NK-92 treated with Interleukin-12 subunit alpha and Interleukin-12 subunit beta, amount 100 ng/mL, for 24 hours (cell line): ENCODE results near the gene ALKBH3.

Source experiments
- DNase-seq: peaks from one replicate; lab custom pipeline; 2025; lab: John Stamatoyannopoulos, UW

ALKBH3 gene

DNA sequence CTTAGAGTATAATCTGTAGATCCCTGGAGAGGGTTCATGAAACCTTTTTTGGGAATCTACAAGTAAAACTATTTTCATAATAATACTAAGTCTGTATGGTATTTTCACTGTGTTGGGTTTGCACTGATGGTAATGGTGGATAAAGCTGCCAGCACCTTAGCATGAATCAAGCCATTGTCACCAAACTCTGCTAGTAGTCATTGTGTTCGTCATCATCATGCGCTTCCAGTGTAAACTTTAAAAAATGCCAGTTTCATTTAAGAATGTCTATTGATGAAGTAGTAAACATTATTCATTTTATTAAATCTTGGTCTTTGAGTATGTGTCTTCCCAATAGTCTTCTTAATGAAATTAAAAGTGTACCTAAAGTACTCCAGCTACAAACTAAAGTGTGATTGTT is 15.0 kb downstream of the ALKBH3 start:
- no peak for DNase-seq

DNA sequence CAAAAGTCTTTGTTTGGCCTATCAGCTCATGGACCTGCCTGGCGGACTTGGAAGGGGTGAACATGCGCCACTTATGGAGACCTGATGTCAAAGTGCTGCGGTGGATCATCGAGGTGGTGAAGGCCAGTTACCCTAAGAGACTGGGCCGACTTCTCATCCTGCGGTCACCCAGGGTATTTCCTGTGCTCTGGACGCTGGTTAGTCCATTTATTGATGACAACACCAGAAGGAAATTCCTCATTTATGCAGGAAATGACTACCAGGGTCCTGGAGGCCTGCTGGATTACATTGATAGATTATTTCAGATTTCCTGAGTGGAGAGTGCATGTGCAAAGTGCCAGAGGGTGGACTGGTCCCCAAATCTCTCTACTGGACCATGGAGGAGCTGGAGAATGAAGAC is 17.9 kb downstream of the ALKBH3 start:
- DNase-seq: no peak

GRCh38 chr11:43899094-43899493 is 18.5 kb downstream of the ALKBH3 start:
- no peak for DNase-seq

DNA sequence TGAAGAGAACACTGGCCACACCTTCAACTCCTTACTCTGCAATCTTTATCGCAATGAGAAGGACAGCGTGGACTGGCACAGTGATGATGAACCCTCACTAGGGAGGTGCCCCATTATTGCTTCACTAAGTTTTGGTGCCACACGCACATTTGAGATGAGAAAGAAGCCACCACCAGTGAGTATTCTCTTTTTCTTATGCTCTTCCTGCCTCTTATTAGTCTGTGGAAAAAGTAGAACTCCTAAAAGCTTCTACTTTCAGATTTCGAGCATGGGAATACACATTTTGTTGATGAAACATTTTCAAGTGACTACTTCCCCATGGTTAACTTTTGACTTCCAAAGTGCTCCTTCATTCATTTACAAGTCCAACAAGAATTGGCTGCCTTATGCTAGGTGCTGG is 20.9 kb downstream of the ALKBH3 start:
- no peak for DNase-seq

DNA sequence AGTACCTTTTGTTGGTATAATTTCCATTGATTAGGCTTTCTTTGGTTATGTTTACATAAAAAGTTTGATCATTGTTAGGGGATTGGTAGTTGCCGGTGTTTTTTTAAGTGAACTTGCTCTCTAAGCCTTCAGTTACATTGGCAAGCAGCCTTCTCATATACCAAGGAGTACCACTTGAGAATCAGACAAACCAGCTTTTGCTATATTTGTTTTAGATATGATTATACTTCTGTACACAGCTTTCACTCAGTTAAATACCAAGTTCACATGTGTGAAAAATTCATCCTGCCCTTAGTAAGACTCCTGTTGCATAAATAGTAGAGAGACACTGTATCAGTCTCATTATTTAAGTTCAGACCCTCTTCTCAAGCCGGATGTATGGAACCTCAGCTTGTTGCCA is 22.4 kb downstream of the ALKBH3 start:
- DNase-seq: no peak

DNA sequence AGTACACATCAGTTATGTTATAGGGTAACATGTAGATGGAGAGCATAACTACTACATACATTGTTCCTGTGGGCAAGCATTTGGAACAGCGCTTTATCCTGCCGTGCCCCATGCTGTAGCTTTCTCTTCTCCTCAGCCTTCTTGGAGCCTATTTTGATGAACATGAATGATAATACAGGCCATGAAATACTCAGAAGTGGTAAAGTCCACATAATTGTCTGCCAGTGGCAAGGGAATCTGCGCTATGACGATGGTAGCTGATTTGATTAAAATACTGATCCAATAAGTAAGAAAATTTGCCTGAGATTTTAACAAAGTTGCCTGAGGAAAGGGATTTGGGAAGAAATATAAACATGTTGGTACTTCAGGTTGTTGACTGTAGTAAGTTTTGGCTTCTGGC is 23.3 kb downstream of the ALKBH3 start:
- no peak for DNase-seq

DNA sequence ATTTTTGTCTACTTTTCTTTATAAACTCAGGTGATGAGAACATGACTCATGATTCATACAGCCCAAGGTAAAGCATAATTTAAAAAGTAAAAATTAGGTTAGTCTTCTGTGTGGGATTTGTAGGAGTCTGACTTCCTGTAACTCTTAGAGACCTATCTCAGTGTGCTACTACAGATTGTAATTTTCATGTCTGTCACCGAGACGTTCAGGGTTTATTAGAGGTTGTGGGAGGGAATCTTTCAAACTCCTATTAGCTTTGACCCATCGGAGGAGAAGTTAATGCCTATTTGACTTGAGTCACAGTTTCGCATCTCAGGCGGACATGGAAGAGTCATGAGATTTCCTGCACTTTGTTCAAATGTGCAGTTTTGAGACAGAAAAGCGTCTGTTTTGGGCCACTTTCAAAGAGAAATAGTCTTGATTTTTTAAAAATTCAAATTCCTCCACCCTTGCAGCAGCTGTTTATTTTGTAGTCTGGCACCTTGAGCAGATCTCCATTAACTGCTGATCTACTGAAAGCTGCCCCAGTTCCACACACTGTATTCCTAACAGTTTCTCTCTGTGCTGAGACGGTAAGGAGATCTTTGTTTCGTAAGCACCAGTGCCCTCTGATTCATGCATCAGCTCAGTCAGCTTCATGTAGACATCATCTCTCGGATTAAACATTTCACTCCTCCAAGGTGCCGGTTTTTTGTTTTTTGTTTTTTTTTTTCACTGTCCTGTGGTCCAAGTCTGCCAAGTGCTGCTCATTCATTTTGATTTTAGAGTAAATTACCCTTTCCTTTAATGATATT is 24.3 kb downstream of the ALKBH3 start:
- no peak for DNase-seq

- no peak for DNase-seq
Observed at GRCh38 chr11:43905813-43906241, 25.2 kb downstream of the ALKBH3 start.

DNA sequence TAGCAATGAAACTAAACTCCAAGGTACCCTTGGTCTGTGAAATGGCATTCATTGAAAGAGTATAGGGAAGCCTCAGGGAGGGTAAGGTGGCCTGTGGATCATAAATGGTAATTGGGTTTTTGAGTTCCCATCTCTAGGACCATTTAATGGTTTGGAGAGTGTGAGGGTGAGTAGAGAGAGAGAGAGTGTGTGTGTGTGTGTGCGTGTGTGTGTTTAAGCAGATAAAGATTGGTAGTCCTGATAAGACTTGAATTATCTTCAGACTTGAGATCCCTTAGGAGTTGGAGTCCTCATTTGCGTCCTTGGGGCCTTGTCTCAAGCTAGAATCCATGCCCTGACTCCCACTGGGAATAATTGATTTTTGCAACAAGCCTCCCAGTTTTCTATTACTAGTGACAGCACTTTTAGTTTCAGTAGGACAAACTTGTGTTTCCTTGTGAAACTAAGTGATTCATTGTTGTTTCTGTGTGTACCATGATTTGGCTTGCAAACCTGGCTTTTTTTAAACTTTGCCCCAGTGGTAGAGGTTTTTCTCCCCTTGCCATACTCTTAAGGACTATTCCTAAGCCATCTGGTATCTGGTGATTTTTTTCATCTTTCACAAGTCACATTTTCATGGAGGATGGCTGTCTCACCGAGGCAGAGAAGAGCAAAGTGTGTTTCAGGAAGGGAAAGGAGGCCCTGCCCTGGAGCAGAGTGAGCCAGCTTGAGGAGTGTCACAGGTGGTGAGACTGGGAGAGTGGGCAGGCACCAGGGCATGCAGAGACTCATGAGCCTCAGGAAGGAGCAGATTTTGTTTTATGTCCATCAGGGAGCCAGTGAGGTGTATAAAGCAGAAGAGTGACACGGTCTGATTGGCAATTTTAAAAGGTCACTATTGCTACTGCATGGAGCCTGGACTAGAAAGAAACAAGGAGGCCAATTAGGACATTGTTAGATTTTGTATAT is 26.7 kb downstream of the ALKBH3 start:
- no peak for DNase-seq

DNA sequence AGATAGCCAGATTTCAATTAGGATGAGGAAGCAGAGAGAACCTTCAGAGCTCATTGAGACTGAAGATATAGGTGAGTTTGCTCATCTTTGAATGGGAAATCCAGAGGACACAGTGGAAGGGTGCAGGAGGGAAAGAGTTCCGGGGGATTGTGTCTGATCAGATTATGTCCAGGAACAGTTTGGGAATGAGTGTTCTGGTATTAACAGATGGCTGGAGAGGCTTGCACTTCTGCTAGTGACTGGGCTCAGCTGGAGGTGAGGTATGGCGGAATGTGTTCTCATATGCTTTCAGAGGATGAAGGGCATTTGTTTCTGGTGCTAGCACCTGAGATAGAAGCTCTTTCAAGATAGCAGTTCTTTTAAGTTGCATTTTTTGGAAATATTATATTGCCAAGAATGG is 27.6 kb downstream of the ALKBH3 start:
- no peak for DNase-seq

DNA sequence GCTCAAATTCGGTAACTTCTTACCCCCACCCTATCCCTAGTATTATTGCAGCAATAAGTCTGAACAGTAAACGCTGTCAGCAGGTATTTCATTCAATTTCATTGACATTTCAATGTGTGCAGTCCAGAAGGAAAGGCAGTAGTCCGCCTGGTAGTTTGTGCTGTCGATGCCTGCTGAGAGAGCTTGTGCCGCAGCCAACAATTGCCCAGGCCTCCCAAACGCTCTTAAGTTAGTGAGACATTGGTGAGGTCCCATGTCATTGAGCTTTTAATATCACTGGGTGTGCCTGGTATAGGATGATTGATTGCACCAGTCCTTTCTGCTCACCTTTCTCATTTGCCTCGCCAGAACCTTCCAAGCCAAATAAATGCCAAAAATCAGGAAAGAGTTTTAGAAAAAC is 28.1 kb downstream of the ALKBH3 start:
- no peak for DNase-seq

DNA sequence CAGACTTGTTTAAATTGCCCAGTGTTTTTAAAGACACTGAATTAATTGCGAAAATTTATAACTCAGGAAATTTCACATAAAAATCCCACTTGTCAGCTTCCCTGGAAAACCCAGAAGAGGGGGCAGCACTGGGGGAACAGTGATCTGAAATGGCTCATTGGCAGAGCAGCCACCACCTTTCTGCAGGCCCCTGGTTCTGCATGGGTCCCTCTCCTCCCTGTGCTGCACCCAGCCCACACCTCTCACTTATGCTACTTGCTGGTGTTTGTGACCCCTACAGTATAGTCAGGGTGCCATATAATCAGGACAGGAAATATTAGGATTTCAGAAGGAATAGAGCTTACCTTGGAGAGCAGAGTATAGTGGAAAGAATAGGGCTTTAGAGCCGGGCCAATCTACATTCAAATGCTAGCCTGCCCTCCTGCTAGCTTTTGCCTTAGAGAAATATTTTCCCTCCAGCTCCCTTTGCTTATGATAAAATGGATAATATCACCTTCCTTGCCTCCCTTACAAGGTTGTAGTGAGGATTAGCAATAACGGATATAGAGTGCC is 33.3 kb downstream of the ALKBH3 start:
- no peak for DNase-seq

DNA sequence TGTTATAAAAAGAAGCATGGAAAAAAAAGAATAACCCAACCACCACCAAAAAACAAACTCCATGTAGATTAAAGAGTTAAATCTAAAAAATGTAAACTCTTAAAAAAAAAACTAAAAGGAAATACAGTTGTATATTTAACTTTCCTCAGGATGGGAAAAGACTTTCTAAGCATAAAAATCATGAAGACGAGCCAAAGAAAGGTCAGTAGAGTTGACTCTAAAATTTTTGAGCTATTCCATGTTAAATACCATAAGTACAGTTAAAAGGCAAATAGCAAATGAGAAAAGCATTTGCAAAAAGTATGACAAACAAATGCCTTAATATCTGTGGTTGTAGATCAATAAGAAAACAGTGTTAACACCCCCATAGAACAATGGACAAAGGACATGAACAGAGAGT is 33.8 kb downstream of the ALKBH3 start:
- DNase-seq: no peak

- DNase-seq: no peak
Observed at GRCh38 chr11:43916621-43917020, 36.0 kb downstream of the ALKBH3 start.

- DNase-seq: no peak
Observed at GRCh38 chr11:43917851-43918250, 37.2 kb downstream of the ALKBH3 start.

DNA sequence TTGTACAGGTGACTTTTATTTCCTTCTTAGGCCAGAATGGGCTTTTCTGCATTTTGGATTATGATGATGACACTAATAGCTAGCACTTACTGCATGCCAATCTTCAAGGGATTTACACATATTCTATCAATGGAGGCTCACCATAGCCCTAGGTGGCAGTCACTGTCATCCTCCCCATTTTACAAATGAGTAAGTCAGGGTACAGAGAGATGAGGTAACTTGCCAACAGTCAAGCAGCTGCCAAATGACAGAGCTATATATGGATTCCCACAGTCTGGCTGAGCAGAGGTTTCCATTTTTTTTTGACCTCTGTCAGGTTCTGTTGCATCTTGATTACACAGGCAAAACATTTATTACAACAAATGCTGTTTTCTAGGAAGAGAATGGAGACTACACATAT is 38.0 kb downstream of the ALKBH3 start:
- DNase-seq: no peak

DNA sequence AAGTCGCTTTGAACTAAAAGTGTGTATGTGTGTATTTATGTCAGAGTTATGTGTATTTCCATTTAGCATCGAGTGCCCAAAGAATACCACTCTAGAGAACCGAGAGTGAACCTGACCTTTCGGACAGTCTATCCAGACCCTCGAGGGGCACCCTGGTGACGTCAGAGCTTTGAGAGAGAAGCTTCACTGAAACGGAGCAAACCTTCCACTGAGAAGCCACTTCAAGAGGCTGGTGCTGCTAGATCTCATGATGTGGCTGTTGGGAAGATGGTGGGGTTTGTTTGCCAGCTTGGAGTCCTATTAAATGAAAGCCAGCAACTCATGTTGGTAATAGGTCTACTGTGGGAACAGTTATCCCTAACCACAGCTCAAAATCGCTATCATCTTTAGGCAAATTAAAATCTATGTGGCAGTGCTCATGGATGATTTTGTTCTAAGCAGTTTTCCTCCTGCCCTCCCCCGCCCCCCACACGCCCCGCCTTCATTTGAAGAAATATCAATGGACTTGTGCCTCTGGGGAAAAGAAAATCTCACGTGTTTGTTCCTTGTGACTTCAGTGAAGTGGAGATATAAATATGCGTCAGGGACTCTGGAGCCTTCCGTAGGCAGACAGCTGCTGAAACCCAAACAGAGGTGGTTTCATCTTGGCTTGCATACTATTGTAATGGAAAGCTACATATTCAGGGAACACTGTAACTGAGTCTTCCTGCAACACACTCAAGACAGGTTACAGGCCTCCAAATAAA is 39.4 kb downstream of the ALKBH3 start:
- no peak for DNase-seq

DNA sequence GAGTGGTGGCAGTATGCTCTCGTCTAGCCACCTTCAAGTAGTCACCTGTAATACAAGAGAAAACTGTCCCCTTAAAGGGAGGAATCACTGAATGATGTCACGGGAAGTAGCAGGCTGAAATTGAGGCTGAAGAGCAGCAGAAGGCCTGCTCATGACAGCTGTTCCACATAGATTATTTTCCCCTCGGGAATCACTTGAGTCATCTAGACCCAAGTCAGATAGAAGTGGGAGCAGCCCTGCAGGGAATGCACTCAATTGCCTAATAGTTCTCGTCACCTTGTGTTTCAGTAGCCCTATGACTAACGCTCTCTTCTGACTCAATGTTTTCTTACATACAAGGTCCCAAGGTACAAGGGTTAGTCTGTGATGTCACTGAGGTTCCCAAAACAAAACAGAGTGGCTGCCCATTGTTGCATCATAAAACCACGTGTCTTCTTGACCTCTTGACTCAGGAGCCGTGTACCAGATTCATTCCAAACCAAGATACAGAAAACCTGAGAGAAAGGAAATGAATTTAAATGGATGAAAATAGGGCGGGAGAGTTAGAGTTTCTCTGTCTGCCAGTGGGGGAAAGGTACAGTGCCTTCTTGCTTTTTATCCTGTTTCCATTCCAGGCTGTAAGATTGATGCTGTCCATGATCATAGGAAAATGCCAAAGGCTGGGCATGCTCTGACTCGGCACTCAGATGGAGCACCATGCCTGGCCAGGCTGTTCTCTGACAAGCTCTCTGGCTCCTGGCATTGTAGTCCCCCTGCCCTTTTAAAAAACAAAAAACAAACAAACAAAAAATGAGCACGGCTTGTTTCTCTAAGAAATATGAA is 40.2 kb downstream of the ALKBH3 start:
- DNase-seq: peak; percentile 53

GRCh38 chr11:43921561-43922294 is 41.1 kb downstream of the ALKBH3 start:
- DNase-seq: no peak

- DNase-seq: no peak
Observed at GRCh38 chr11:43922295-43922648, 41.6 kb downstream of the ALKBH3 start.
